ENCODE data around the gene TSPEAR.
A peak's percentile ranks its signal among the peaks of the same experiment; 100 is the strongest.

The TSPEAR gene

GRCh38 chr21:44458971-44459711, 252.2 kb downstream of the TSPEAR start:
- no peak for DNase-seq

GRCh38 chr21:44456915-44457736, 254.2 kb downstream of the TSPEAR start:
- no peaks in the 10 kb centered on the region for H3K4me1 ChIP-seq
- TF ChIP-seq CTCF (IDR thresholded peaks at IDR 0.05; ENCODE audit: low read depth, low read length): no peak
- H3K27me3 ChIP-seq: peaks cover 8% of the 10 kb centered on the region

More at GRCh38 chr21:44458971-44459711, 252.2 kb downstream of the TSPEAR start:
- H3K9me3 ChIP-seq: peaks cover 4% of the 10 kb centered on the region; the same call in 1 of the 2 replicates
- H3K4me1 ChIP-seq: no peaks in the 10 kb centered on the region
- H3K36me3 ChIP-seq: no peaks in the 10 kb centered on the region
- H3K27me3 ChIP-seq: peaks cover 7% of the 10 kb centered on the region
- H3K4me3 ChIP-seq (ENCODE audit: low read depth, low read length): no peak overlapping the region
- TF ChIP-seq CTCF (IDR thresholded peaks at IDR 0.05; ENCODE audit: low read depth, low read length): no peak

GRCh38 chr21:44456214-44456914, 255.0 kb downstream of the TSPEAR start:
- no peak for DNase-seq
- Histone ChIP-seq H3K4me1 (no peaks in the 10 kb centered on the region), H3K4me3 (ENCODE audit: low read depth, low read length) (no peak overlapping the region), H3K27me3 (peaks cover 11% of the 10 kb centered on the region), H3K9me3 (peaks cover 4% of the 10 kb centered on the region; the same call in 1 of the 2 replicates), H3K36me3 (no peaks in the 10 kb centered on the region)
- no peak for TF ChIP-seq CTCF (IDR thresholded peaks at IDR 0.05; ENCODE audit: low read depth, low read length)

More at GRCh38 chr21:44456915-44457736, 254.2 kb downstream of the TSPEAR start:
- DNase-seq: no peak
- peaks cover 4% of the 10 kb centered on the region; the same call in 1 of the 2 replicates for H3K9me3 ChIP-seq
- no peaks in the 10 kb centered on the region for H3K36me3 ChIP-seq
- no peak overlapping the region for H3K4me3 ChIP-seq (ENCODE audit: low read depth, low read length)

GRCh38 chr21:44455524-44456213, 255.7 kb downstream of the TSPEAR start:
- Histone ChIP-seq H3K27me3 (peaks cover 16% of the 10 kb centered on the region), H3K4me3 (ENCODE audit: low read depth, low read length) (no peak overlapping the region), H3K9me3 (peaks cover 4% of the 10 kb centered on the region; the same call in 1 of the 2 replicates), H3K36me3 (no peaks in the 10 kb centered on the region), H3K4me1 (no peaks in the 10 kb centered on the region)
- no peak for DNase-seq
- TF ChIP-seq CTCF (IDR thresholded peaks at IDR 0.05; ENCODE audit: low read depth, low read length): no peak

GRCh38 chr21:44454747-44455523, 256.4 kb downstream of the TSPEAR start, which contains the start of gene LRRC3:
Gene LRRC3 (plus strand): TSS chr21:44455510. CDS start chr21:44456645, 1,135 bp downstream.
- TF ChIP-seq CTCF (IDR thresholded peaks at IDR 0.05; ENCODE audit: low read depth, low read length): no peak
- peaks cover 16% of the 10 kb centered on the region for H3K27me3 ChIP-seq
- H3K36me3 ChIP-seq: no peaks in the 10 kb centered on the region
- peak; percentile 98 for DNase-seq
- peaks cover 4% of the 10 kb centered on the region; the same call in 1 of the 2 replicates for H3K9me3 ChIP-seq
- no peaks in the 10 kb centered on the region; the same call in 1 of the 2 replicates for H3K4me1 ChIP-seq
- H3K4me3 ChIP-seq (ENCODE audit: low read depth, low read length): no peak within 1 kb of the TSS
